NB4 (cell line): ENCODE data around the gene FGFR4.

Experiments used
- CTCF ChIP-seq: IDR thresholded peaks from one replicate; pipeline ENCODE4 v1.5.1; 2012; ENCODE audit warnings: low read depth, low read length
- MAX ChIP-seq: IDR thresholded peaks from 2 replicates; pipeline ENCODE4 v1.6.1; 2011; ENCODE audit warnings: low read depth, low read length
- POLR2A ChIP-seq: IDR thresholded peaks from 2 replicates; pipeline ENCODE4 v1.6.1; 2011; ENCODE audit warnings: mild to moderate bottlenecking; ENCODE audit not compliant: insufficient read length; ENCODE audit errors: extremely low read depth

- TF ChIP-seq CTCF (no peak), POLR2A (no peak), MAX (no peak)
Measured at GRCh38 chr5:177126771-177127170, 40.1 kb downstream of the FGFR4 start.
